Kidney (tissue), 14 donors: ENCODE results near the gene WSB1. TPM values are rescaled to one million over a fixed set of nuclear protein-coding genes. Genes with fewer than 3 reads are reported as not detected.

Source experiments
- DNase-seq, 5 donors: peaks; one replicate each; pipeline ENCODE4 v3.0.0-alpha.2; 2013 to 2020
- FAIRE-seq: peaks from 2 replicates; lab custom pipeline; 2012; peaks lifted over from hg19 to GRCh38; lab: Jason Lieb, UNC
- H3K27ac ChIP-seq, 2 donors: one replicate each; pipeline ENCODE4 v1.7.0; 2013; ENCODE audit warnings: low read depth in 2 of 2, low read length in 2 of 2, inconsistent platforms in 1 of 2
- H3K27me3 ChIP-seq: one replicate; pipeline ENCODE4 v1.7.1; 2013; ENCODE audit warnings: low read length, inconsistent platforms; ENCODE audit not compliant: control insufficient read depth, insufficient read depth
- H3K36me3 ChIP-seq, 3 donors: one replicate each; pipeline versions ENCODE4 v1.7.0 to v1.7.1; 2013; ENCODE audit warnings: low read length in 3 of 3, control low read depth in 1 of 3, inconsistent platforms in 1 of 3; ENCODE audit not compliant: insufficient read depth in 3 of 3, control insufficient read depth in 2 of 3
- H3K4me1 ChIP-seq, 3 donors: one replicate each; pipeline versions ENCODE4 v1.7.0 to v1.7.1; 2013; ENCODE audit warnings: low read length in 3 of 3, inconsistent platforms in 1 of 3, low read depth in 1 of 3; ENCODE audit not compliant: control insufficient read depth in 2 of 3, insufficient read depth in 2 of 3
- H3K4me3 ChIP-seq, 3 donors: one replicate each; pipeline versions ENCODE4 v1.7.0 to v1.8.1; 2013; ENCODE audit warnings: low read length in 3 of 3, control low read depth in 1 of 3, inconsistent platforms in 1 of 3
- H3K9ac ChIP-seq, 3 donors: one replicate each; pipeline versions ENCODE4 v1.7.0 to v1.7.1; 2013; ENCODE audit warnings: low read length in 3 of 3, control low read depth in 1 of 3, inconsistent platforms in 1 of 3
- H3K9me3 ChIP-seq, 3 donors: one replicate each; pipeline versions ENCODE4 v1.7.0 to v1.7.1; 2013; ENCODE audit warnings: low read length in 3 of 3, control low read depth in 1 of 3, inconsistent platforms in 1 of 3; ENCODE audit not compliant: control insufficient read depth in 2 of 3, insufficient read depth in 1 of 3
- CTCF ChIP-seq: IDR thresholded peaks from 3 replicates; pipeline ENCODE4 v1.5.1; 2012; ENCODE audit warnings: mild to moderate bottlenecking, moderate library complexity, borderline replicate concordance; ENCODE audit not compliant: insufficient read depth; ENCODE audit errors: extremely low read depth
- intact Hi-C: fragments of 100-400 bp; cut with DNase I; formaldehyde crosslinking; loops from one replicate; pipeline ENCODE4 v1.11.1; 2022
- polyA plus RNA-seq: library from polyadenylated mRNA; stranded (reverse); fragments of 350-450 nt; fragmentation: Illumina TruSeq; extraction: RNeasy Lipid Tissue Mini Kit (QIAGEN cat#74804); gene quantifications from one replicate; pipeline ENCODE4 v1.2.3, GENCODE V29; 2014; ENCODE audit warnings: low read depth, low replicate concordance; ENCODE audit not compliant: insufficient read depth
- total RNA-seq: library from RNA; stranded (reverse); fragmentation: NEBNext Ultra II Directional; extraction: Animal tissue kit (Norgen Biotek cat#: 25700); gene quantifications from one replicate; pipeline ENCODE4 v1.2.1, GENCODE V29; 2021
- donor health status: control.
- donor health status: control.
- donor health status: control.
- donor health status: control.
- donor health status: control.
- donor health status: DM: yes; HTN: yes; CAD: no.
- donor health status: Normal renal cell carcinoma (clear cell type).

WSB1 gene
- total and polyA plus RNA-seq, 2 donors from 2014 or later: 59.8 to 195 TPM

- no peak for TF ChIP-seq CTCF
- peaks cover 0 to 5% (median 0%) of the 10 kb centered on the region in 3 donors for H3K4me1 ChIP-seq
- FAIRE-seq (no peak), DNase-seq (no peak)
- no peaks in the 10 kb centered on the region for H3K9me3 ChIP-seq
- H3K27ac ChIP-seq: no peak overlapping the region
- intact Hi-C loops: no loop called here
- no peak overlapping the region for H3K4me3 ChIP-seq
- H3K27me3 ChIP-seq: no peaks in the 10 kb centered on the region
- H3K9ac ChIP-seq: no peak overlapping the region
- H3K36me3 ChIP-seq: no peaks in the 10 kb centered on the region
These were observed 36.9 kb upstream of the WSB1 start for GRCh38 chr17:27257031-27257357.

GRCh38 chr17:27259356-27259755 is 34.6 kb upstream of the WSB1 start:
- no peaks in the 10 kb centered on the region for H3K9me3 ChIP-seq
- H3K4me1 ChIP-seq: peaks cover 0 to 5% (median 0%) of the 10 kb centered on the region in 3 donors
- H3K36me3 ChIP-seq: no peaks in the 10 kb centered on the region
- no peak for DNase-seq
- no peak overlapping the region for H3K27ac ChIP-seq
- H3K4me3 ChIP-seq: no peak overlapping the region
- no peaks in the 10 kb centered on the region for H3K27me3 ChIP-seq
- intact Hi-C loops: no loop called here
- FAIRE-seq: no peak
- TF ChIP-seq CTCF: no peak
- H3K9ac ChIP-seq: no peak overlapping the region

- FAIRE-seq (no peak), DNase-seq (no peak)
- intact Hi-C loops: no loop called here
- Histone ChIP-seq H3K27ac (no peak overlapping the region), H3K36me3 (no peaks in the 10 kb centered on the region), H3K9ac (no peak overlapping the region), H3K4me3 (no peak overlapping the region), H3K4me1 (no peaks in the 10 kb centered on the region), H3K27me3 (no peaks in the 10 kb centered on the region), H3K9me3 (no peaks in the 10 kb centered on the region)
- no peak for TF ChIP-seq CTCF
These were observed 30.5 kb upstream of the WSB1 start for GRCh38 chr17:27263386-27263785.

- no peak for FAIRE-seq
- DNase-seq: no peak
- Histone ChIP-seq H3K27me3 (no peaks in the 10 kb centered on the region), H3K9ac (no peak overlapping the region), H3K4me3 (no peak overlapping the region), H3K4me1 (no peaks in the 10 kb centered on the region), H3K36me3 (no peaks in the 10 kb centered on the region), H3K9me3 (no peaks in the 10 kb centered on the region), H3K27ac (no peak overlapping the region)
- no peak for TF ChIP-seq CTCF
- intact Hi-C loops: no loop called here
These were observed 29.7 kb upstream of the WSB1 start for GRCh38 chr17:27264068-27264812.
